Activated gamma-delta T cell treated with Interleukin-2 at 50 U/mL for 16 hours (primary cell): ENCODE measurements around the gene HMGN3.

ENCODE experiments used
- DNase-seq: peaks from one replicate; pipeline ENCODE4 v3.0.0-alpha.2; 2020

Gene HMGN3

DNA sequence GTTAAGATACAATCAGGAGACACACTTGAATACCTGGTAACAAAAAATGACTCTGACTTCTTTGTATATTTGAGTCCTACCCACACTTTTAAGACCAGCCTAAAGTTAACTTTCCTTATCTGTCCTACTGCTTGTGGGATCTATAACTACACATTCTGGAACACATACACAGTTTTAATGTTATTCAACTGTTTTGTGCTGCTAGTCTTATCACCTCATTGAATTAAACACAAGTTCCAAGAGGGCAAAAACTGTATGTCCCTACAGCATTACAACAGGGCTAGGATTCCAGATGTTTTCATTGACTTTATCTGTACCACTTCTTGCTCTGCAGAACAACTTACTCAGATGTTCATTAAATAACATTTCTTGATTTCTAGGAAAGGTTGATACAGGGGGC lies 2.8 kb downstream of the HMGN3 start:
- DNase-seq: no peak

- DNase-seq: no peak
Observed at GRCh38 chr6:79231101-79231500, 3.4 kb downstream of the HMGN3 start.

GRCh38 chr6:79230149-79230548 lies 4.3 kb downstream of the HMGN3 start:
- no peak for DNase-seq

DNA sequence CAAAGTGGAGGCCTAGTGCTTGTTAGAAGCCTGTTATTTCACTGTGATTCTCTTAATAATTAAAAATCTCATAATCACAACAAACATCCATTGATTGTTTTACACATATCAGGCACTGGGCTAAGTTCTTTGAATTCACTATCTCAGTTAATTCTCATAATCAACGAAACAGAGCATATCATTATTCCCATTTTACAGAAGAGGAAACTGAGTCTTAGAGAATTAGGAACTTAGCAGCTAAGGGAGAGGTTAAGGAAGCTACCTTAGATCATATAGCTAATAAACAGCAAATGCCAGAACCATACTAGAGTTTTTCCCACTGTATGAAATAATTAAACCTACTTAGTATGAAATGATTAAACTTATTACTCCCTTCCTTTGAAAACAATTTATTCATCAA lies 7.0 kb downstream of the HMGN3 start:
- no peak for DNase-seq

- no peak for DNase-seq
Observed at GRCh38 chr6:79226660-79227059, 7.8 kb downstream of the HMGN3 start.

DNA sequence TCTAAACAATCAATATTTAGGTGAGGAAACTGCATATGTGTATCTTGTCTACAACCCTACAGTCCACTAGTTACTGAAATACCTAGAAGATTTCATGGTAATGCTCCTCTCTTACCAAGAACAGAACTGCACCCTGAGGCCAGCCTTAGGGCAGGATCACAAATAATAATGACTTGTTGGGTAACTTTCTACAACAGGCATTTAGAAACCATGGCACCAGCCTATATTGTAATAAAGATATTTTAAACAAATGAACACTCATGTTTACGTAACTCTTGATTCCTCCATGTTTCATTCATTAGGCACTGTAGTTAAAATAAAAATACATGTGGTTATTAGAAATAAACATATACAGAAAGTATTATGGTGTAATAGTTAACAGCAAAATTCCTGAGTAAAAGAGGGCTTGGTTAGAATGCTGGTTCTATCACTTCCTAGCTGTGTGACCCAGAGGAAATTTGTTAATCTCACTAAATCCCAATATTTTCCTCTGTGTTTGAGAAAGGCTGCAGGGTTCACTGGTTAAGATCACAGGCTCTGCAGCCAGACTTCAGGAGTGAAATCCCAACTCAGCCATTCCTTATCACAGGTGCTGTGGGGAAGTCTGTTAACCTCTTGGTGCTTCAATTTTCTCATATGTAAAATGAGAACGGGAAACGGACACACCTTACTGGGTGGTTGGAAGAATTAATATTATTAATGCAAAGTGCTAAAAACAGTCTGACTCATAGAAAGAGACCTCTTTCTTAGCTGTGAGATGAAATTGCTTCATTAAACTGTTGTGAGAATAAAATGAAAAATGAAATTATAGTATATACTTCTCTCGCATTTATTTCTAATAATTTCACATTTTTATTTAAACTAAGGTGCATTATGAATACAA lies 8.5 kb downstream of the HMGN3 start:
- no peak for DNase-seq

- no peak for DNase-seq
Observed at GRCh38 chr6:79223611-79224404, 10.7 kb downstream of the HMGN3 start.

DNA sequence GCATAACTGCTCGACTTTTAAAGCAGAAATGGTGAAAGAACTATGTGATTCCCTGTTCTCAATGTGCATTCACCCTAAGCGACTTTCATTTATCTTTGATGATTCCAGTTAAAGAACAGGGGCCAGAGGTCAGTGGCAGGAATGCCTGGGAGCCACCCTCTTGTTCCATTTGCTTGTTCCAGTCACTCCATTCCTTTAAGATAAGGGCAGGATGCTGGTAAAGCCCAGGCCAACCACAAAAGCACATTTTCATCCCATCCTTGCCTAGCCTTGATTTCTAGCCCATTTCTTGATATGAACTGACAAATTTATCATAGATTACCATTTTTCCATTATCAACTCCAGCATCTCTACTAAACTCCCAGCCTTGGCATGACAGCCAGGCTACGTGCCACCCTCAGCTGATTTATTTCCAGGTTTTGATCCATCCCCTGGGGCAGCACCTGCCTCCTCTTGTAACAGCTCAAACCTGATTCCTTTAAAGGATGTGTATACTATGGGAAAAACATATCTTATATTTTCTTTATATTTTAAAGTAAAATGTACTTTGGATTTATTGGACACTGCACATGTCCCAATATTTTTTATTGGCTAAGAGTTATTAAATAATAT lies 19.2 kb downstream of the HMGN3 start:
- no peak for DNase-seq

DNA sequence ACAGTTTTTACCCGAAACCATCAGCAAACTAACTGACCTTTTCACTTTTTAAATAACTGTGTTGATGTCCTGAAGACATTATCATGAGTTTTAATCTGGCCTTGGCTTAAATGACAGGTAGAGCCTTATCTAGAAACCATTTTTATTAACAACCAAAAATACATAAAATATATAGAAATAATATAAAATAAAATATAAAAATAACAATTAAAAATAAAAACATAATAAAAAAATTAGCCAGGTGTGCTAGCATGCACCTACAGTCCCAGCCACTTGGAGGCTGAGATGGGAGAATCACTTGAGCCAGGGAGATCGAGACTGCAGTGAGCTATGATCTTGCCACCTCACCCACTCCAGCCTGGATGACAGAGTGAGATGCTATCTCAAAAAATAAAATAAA lies 21.6 kb downstream of the HMGN3 start:
- no peak for DNase-seq

DNA sequence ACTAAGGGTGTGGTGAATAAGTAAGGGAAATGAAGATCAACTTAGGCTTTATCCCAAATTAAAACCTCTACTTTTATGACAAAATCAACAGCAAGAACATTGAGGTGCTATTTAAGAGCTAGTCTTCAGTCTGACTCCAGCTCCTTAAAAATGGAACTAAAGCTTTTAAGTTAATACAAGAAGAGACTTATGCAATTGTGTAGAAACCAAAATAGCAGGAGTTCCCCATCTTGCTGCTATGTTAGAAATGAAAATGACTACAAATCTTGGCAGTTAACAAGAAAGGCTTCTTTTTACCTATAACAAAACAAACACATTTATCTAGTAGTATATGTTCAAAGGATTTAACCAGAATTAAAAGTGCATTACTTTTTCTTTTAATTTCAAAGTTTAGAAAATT lies 25.7 kb downstream of the HMGN3 start:
- no peak for DNase-seq

GRCh38 chr6:79203753-79204253 lies 30.7 kb downstream of the HMGN3 start:
- DNase-seq: no peak

DNA sequence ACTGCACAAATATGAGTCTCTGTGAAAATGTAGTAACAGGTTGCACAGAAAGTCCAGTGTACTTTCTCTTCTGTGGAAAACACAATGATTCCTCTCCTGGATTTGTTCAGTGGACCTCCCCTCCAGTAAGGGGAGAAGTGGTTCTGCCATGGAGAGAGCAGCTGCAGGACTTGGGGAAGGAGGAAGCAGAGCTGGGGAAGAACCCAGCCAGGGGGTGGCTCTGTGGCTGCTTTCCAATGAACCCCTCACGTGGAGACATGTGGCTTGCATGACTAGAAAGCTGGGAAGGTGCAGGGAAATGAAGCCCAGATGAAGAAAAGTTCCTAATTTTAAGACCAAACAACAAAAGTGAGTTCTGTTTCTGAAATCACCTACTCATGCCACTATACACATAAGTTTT lies 31.9 kb downstream of the HMGN3 start:
- DNase-seq: no peak

DNA sequence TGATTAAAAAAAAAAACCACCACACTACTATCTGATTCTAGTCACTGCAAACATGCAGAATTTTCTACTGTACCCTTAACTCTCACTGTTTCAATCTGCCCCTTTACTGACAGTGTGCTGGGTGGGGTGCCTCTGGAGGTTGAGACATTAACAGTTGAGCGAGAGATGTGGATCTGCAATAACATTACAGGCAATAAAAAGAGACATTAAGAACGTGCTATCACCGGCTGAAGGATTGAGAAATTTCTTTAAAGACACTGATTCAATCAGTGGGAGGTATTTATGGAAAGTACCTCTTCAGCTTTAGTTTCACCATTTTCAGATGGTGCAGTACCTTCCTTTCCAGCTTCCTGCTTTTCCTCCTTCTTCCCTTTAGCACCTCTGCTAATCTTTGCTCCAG lies 32.5 kb downstream of the HMGN3 start:
- no peak for DNase-seq

DNA sequence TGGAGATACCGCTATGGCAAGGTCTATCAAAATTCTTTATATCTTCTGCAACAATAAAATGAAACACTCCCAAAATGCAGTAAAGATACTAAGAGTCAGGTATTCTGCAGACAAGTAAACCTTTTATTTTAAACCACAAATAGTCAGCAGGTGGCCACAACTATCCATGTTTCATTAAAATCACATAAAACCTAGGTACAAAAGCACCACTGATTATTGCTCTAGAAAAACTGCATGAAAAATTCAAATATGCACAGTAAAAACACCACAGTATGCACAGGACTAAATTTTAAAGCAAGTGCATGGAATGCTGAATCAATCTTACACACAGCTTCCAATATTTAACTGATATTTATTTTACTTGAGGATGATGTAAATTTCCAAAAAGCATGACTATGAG lies 33.3 kb downstream of the HMGN3 start:
- no peak for DNase-seq

GRCh38 chr6:79196912-79197311 lies 37.6 kb downstream of the HMGN3 start:
- no peak for DNase-seq

DNA sequence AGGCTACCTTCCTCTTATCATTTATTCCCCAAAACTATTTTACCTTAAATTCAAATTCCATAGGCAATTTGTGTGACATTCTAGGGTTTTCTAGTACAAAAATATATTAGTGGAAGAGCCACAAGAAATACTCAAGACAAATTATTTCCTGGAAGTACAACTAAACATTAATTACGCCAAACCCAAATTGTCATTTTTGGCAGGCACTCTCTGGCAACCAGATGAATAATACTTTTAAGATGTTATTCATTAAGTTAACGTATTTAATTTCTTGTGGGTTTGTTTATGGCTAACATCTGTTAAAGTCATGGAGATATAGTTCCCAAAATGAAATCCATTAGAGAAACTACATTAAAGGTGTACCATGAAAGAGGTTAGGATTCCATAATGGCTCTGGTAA lies 40.5 kb downstream of the HMGN3 start:
- no peak for DNase-seq

- DNase-seq: no peak
Observed at GRCh38 chr6:79189760-79190350, 44.6 kb downstream of the HMGN3 start.

- DNase-seq: no peak
Observed at GRCh38 chr6:79188885-79189480, 45.5 kb downstream of the HMGN3 start.

- no peak for DNase-seq
Observed at GRCh38 chr6:79188107-79188506, 46.4 kb downstream of the HMGN3 start.

DNA sequence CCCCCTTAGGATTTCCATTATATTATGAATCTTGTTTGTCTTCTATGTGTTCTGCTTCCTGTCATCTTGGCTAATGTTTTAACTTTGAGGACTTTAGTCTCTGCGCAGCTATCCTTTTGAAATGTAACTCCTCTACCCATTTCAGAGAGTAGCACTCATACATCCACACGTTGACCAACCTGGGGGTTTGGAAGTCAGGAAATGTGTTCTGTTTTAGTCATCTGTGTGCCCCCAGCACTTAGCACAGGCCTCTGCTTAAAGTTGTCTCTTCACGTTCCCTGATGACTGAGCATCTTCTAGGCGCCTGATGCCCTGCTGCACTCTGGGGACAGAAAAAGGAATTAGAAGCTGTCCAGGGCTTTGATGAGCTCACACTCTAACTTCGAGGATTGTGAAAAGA lies 47.9 kb downstream of the HMGN3 start:
- no peak for DNase-seq

DNA sequence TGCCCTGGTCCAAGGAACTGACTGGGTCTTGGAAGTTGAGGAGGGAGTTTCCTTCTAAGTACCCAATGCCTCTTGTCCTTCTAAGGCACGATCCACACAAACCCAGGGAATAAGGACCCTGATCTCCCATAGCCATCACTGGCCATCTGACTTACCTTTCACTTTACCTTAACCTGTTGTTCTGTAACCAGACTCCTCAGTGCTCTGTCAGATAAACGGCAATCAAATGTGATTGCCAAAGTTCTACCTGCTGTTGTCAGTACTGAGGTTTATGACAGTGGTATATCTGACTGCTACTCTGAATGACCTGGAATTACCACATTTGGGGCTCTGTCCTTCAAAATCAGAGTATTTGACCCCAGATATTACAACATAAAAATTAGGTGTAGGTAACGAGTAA lies 49.8 kb downstream of the HMGN3 start:
- DNase-seq: no peak

DNA sequence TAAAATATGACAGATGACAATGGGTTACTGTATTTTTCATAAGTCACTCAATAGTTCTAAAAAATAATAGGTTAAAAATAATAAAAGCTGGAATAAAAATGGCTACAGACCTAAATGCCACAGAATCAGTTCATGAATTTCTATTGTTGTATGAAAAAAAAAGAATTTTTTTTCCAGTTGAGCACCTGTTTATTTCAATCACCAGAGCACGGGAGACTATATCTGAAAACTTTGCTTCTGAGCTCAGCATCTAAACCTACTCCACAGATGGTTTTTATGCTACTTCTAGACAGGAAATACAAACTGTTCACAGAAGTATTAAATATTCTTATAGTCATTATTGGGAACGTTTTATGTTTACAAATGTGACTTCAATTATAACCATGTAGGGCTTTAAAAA lies 50.4 kb downstream of the HMGN3 start:
- DNase-seq: no peak

DNA sequence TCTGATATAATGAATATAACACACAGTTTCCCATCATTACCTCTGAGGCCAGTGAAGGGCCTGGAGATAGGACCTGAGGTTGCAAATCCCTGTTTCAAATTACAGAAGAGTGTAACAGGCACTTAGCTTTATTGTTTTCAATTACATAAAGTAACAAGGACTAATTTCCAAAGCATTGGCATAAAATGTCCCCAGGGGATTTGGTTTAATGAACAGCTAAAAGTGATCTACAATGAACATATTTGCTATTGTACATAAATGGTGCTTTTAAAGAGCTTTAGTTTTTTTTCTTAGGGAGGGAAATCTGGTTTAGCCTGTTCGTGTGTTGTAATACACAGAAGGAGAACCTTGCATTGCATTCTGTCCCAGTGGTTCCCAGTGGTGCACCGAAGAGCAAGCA lies 54.4 kb downstream of the HMGN3 start:
- no peak for DNase-seq
